K562 (cell line): Measurements from ENCODE around the gene DMAC2. TPM values are rescaled to one million over a fixed set of nuclear protein-coding genes. Genes with fewer than 3 reads are reported as not detected.
A peak's percentile ranks its signal among the peaks of the same experiment; 100 is the strongest.

Source experiments
- ATAC-seq: fragments of 200-7000 bp; cut with Tn5 transposase; 3 replicates; pipeline ENCODE4 v1.9.1; 2020; ENCODE audit warnings: moderate library complexity
- BruUV-seq: library from RNA; stranded (reverse); fragments of 400-500 nt; replicated peaks from 2 replicates; lab custom pipeline; 2021; lab: Mats Ljungman, UMichigan
- CTCF ChIA-PET: fragments of 300-600 bp; formaldehyde crosslinking; extraction: SDS; loops from one replicate; lab custom pipeline; 2021; ENCODE audit warnings: low intra/inter-chr PET ratio; lab: Yijun Ruan, JAX
- POLR2A ChIA-PET: fragments of 300-600, 350-650 bp; sonication (Branson Sonifier 250); formaldehyde crosslinking; extraction: SDS; loops from one replicate; lab custom pipeline; 2021; ENCODE audit warnings: antibody characterized with exemption, inconsistent platforms; lab: Yijun Ruan, JAX
- DNase-seq, 4 experiments: peaks; one replicate each; pipeline versions ENCODE4 v3.0.0 to v3.0.0-alpha.2; 2011 to 2018; ENCODE audit warnings: low spot score in 3 of 4, mixed read lengths in 3 of 4; ENCODE audit errors: extremely low read depth in 1 of 4
- FAIRE-seq: peaks from 2 replicates; lab custom pipeline; 2011; peaks lifted over from hg19 to GRCh38; lab: Jason Lieb, UNC
- H2AFZ ChIP-seq: 2 replicates; pipeline ENCODE4 v1.6.0; 2011; ENCODE audit warnings: low read depth, low read length, control low read depth, inconsistent platforms
- H3K27ac ChIP-seq: fragments of 200-600 bp; 3 replicates; pipeline ENCODE4 v1.8.0; 2011; ENCODE audit warnings: low read depth, mild to moderate bottlenecking, control low read depth, inconsistent platforms, low read length, moderate library complexity, mixed read lengths; ENCODE audit errors: extremely low read depth
- H3K27me3 ChIP-seq, 2 experiments: fragments of 300-600 bp in 1 of 2; 2 replicates in 1 of 2; 3 replicates in 1 of 2; pipeline versions ENCODE4 v1.6.0 to v1.8.0; 2011; ENCODE audit warnings: inconsistent platforms in 2 of 2, low read length in 2 of 2, mild to moderate bottlenecking in 1 of 2, mixed read lengths in 1 of 2, moderate library complexity in 1 of 2; ENCODE audit not compliant: control insufficient read depth in 2 of 2, insufficient read depth in 2 of 2
- H3K36me3 ChIP-seq: fragments of 300-600 bp; 3 replicates; pipeline ENCODE4 v1.8.0; 2011; ENCODE audit warnings: mild to moderate bottlenecking, low read length, inconsistent platforms; ENCODE audit not compliant: control insufficient read depth, insufficient read depth
- H3K4me1 ChIP-seq, 2 experiments: fragments of 200-600 bp in 1 of 2; replicated peaks in 1 of 2; 2 replicates in 1 of 2; 3 replicates in 1 of 2; pipeline versions ENCODE4 v1.5.1 to v1.8.0; 2011; ENCODE audit warnings: inconsistent platforms in 2 of 2, low read length in 2 of 2, mild to moderate bottlenecking in 1 of 2, mixed read lengths in 1 of 2, moderate library complexity in 1 of 2; ENCODE audit not compliant: control insufficient read depth in 2 of 2, insufficient read depth in 2 of 2
- H3K4me2 ChIP-seq: 2 replicates; pipeline ENCODE4 v1.6.1; 2011; ENCODE audit warnings: low read length, control low read depth, inconsistent platforms, mixed read lengths; ENCODE audit not compliant: insufficient read depth
- H3K4me3 ChIP-seq: fragments of 200-600 bp; sonication (generic), shearing (Covaris generic); 2 replicates; pipeline ENCODE4 v1.5.1; 2016; ENCODE audit warnings: control low read depth, inconsistent platforms
- H3K79me2 ChIP-seq: fragments of 200-600 bp; 3 replicates; pipeline ENCODE4 v1.8.0; 2011; ENCODE audit warnings: low read length, inconsistent platforms; ENCODE audit not compliant: control insufficient read depth, insufficient read depth
- H3K9ac ChIP-seq, 2 experiments: 2 replicates each; pipeline versions ENCODE4 v1.6.0 to v1.6.1; 2011; ENCODE audit warnings: low read depth in 2 of 2, low read length in 2 of 2, control low read depth in 1 of 2, inconsistent platforms in 1 of 2, mild to moderate bottlenecking in 1 of 2, mixed read lengths in 1 of 2; ENCODE audit not compliant: insufficient read depth in 1 of 2
- H3K9me1 ChIP-seq: one replicate; pipeline ENCODE4 v1.6.0; 2011; ENCODE audit warnings: inconsistent platforms, mild to moderate bottlenecking, low read length, moderate library complexity; ENCODE audit not compliant: control insufficient read depth, insufficient read depth
- H3K9me3 ChIP-seq: replicated peaks from 2 replicates; pipeline ENCODE4 v1.5.1; 2011; ENCODE audit warnings: low read depth, low read length, inconsistent platforms; ENCODE audit not compliant: control insufficient read depth, insufficient read depth
- H4K20me1 ChIP-seq: replicated peaks from 2 replicates; pipeline ENCODE4 v1.6.1; 2011; ENCODE audit warnings: low read length, inconsistent platforms, mixed read lengths; ENCODE audit not compliant: control insufficient read depth, insufficient read depth
- CBX5 ChIP-seq: IDR thresholded peaks from 2 replicates; pipeline ENCODE4 v1.6.1; 2014; ENCODE audit warnings: low read depth, borderline replicate concordance
- CCAR2 ChIP-seq: fragments of 200-400 bp; formaldehyde crosslinking; IDR thresholded peaks from 2 replicates; pipeline ENCODE4 v1.6.1; 2017; ENCODE audit warnings: mild to moderate bottlenecking, low read depth, low read length
- ZNF507 ChIP-seq: conservative IDR thresholded peaks from 2 replicates; pipeline ENCODE4 v1.6.1; 2017; ENCODE audit warnings: missing genetic modification characterization, missing compliant biosample characterization
- WGBS: fragments of 100-300 bp; shearing (Covaris generic); methylation state at CpG from one replicate; pipeline ENCODE4 v1.1.6; 2016; ENCODE audit warnings: low coverage, mixed read lengths; ENCODE audit not compliant: insufficient coverage; ENCODE audit errors: missing lambda C conversion rate; 5-methylcytosine and 5-hydroxymethylcytosine counted together
- in situ Hi-C: fragments of 300-500 bp; cut with MboI; formaldehyde crosslinking; loops from 4 replicates; pipeline ENCODE4 v1.15.0; 2018; ENCODE audit warnings: inconsistent platforms, mixed read lengths
- intact Hi-C: fragments of 100-400 bp; cut with micrococcal nuclease; formaldehyde crosslinking; loops from 2 replicates; pipeline ENCODE4 v1.14.2; 2022
- polyA plus RNA-seq, 8 experiments: library from polyadenylated mRNA; depleted of rRNA in 4 of 8; stranded (reverse) in 5 of 8; unstranded in 3 of 8; fragments of >200 nt; fragmentation: Nextera tagmentation in 2 of 8; fragmentation: Illumina TruSeq in 1 of 8; extraction: Ambion mirVana in 2 of 8; extraction: Trizol in 1 of 8; gene quantifications; 2 replicates each; pipeline versions ENCODE4 v1.2.1 to v1.2.3, GENCODE V29; 2011 to 2014; ENCODE audit warnings: inconsistent platforms in 1 of 8, missing spikeins in 1 of 8
- total RNA-seq, 7 experiments: library from RNA; depleted of rRNA in 6 of 7; stranded (reverse); fragments of >200 nt in 6 of 7; fragmentation: Illumina TruSeq in 2 of 7; extraction: Trizol in 2 of 7; gene quantifications; 2 replicates each; pipeline versions ENCODE4 v1.2.1 to v1.2.3, GENCODE V29; 2011 to 2021; ENCODE audit warnings: low replicate concordance in 1 of 7
- TF ChIP-seq, protein P1 (sequence below): fragments of 450-650 bp; IDR thresholded peaks from 2 replicates; pipeline ENCODE4 v1.6.1; 2014; ENCODE audit warnings: low read depth, mild to moderate bottlenecking, moderate library complexity, borderline replicate concordance
- TF ChIP-seq, protein P2 (sequence below): fragments of 450-650 bp; IDR thresholded peaks from 2 replicates; pipeline ENCODE4 v1.6.1; 2018; ENCODE audit not compliant: partially characterized antibody

DMAC2 gene
- total and polyA plus RNA-seq, 9 of the 15 experiments (the other 6 are each of a cell fraction or from before 2014, with no cell fraction given): 12.9 to 61.2 (median 43.1) TPM

DNA sequence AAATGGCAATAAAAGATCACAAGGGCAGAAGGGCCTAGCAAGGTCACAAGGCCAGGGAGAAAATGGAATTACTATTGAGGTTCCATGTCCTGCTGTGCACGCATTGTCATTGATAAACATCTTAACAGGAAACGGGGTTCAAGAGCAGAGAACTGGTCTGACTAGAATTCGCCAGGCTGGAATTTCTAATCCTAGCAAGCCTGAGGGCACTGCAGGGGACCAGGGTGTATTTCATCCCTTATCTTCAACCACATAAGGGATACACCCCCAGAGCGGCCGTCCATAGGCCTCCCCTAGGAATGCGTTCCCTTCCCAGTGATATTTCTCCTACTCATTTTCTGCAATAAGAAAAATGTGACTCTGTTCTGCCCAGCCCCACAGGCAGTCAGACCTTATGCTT is 22.8 kb upstream of the DMAC2 start (continued):
- TF ChIP-seq, protein P1, sequence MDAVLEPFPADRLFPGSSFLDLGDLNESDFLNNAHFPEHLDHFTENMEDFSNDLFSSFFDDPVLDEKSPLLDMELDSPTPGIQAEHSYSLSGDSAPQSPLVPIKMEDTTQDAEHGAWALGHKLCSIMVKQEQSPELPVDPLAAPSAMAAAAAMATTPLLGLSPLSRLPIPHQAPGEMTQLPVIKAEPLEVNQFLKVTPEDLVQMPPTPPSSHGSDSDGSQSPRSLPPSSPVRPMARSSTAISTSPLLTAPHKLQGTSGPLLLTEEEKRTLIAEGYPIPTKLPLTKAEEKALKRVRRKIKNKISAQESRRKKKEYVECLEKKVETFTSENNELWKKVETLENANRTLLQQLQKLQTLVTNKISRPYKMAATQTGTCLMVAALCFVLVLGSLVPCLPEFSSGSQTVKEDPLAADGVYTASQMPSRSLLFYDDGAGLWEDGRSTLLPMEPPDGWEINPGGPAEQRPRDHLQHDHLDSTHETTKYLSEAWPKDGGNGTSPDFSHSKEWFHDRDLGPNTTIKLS: no peak
- peak; percentile 78 for TF ChIP-seq CBX5
- TF ChIP-seq, all 486 proteins: peak for 3

DNA sequence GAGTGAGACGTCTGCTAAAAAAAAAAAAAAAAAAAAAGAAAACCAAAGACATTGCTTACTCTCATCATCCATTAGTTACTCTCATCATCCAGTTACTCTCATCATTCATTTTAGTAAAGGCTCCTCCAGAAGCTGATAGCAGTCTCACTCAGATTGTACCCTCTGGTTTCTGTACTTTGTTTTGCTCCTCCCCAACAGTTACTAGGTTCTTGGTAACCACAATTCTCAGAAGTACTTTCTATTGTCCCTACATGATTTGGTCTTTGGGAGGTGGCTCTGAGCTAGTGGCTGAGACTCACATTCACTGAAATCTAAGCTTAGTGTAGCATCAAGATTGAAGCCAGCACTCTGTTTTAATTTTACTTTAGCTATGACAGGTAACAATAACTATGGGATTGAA is 17.5 kb upstream of the DMAC2 start:
- intact Hi-C loops: no loop called here
- H3K9me1 ChIP-seq: no peaks in the 10 kb centered on the region
- no CpG with 5 or more reads among the region's 1 CpG for WGBS
- ATAC-seq (no peak), DNase-seq (no peak), FAIRE-seq (no peak)
- ChIA-PET CTCF (no interaction called here), POLR2A (interaction anchor here (0.9 kb wide), 1 partner anchor 13 kb away, joined by 3 read pairs; no protein-coding TSS in a partner anchor)
- no peak overlapping the region for H3K9ac ChIP-seq
- peaks cover 0 to 6% of the 10 kb centered on the region in 2 experiments; a peak in 2 of 5 replicates for H3K27me3 ChIP-seq
- in situ Hi-C loops: no loop called here
- no TSS peak for BruUV-seq
- no peak overlapping the region for H3K4me2 ChIP-seq
- no peak overlapping the region for H2AFZ ChIP-seq
- no peaks in the 10 kb centered on the region for H3K36me3 ChIP-seq
- no peak overlapping the region for H3K4me3 ChIP-seq
- H4K20me1 ChIP-seq: no peaks in the 10 kb centered on the region
- H3K27ac ChIP-seq: no peak overlapping the region
- H3K79me2 ChIP-seq: no peaks in the 10 kb centered on the region
- TF ChIP-seq, protein P2, sequence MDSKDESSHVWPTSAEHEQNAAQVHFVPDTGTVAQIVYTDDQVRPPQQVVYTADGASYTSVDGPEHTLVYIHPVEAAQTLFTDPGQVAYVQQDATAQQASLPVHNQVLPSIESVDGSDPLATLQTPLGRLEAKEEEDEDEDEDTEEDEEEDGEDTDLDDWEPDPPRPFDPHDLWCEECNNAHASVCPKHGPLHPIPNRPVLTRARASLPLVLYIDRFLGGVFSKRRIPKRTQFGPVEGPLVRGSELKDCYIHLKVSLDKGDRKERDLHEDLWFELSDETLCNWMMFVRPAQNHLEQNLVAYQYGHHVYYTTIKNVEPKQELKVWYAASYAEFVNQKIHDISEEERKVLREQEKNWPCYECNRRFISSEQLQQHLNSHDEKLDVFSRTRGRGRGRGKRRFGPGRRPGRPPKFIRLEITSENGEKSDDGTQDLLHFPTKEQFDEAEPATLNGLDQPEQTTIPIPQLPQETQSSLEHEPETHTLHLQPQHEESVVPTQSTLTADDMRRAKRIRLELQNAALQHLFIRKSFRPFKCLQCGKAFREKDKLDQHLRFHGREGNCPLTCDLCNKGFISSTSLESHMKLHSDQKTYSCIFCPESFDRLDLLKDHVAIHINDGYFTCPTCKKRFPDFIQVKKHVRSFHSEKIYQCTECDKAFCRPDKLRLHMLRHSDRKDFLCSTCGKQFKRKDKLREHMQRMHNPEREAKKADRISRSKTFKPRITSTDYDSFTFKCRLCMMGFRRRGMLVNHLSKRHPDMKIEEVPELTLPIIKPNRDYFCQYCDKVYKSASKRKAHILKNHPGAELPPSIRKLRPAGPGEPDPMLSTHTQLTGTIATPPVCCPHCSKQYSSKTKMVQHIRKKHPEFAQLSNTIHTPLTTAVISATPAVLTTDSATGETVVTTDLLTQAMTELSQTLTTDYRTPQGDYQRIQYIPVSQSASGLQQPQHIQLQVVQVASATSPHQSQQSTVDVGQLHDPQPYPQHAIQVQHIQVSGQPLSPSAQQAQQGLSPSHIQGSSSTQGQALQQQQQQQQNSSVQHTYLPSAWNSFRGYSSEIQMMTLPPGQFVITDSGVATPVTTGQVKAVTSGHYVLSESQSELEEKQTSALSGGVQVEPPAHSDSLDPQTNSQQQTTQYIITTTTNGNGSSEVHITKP: peak; percentile 8
- TF ChIP-seq CCAR2: no peak
- no peak for TF ChIP-seq ZNF507 (tag)
- TF ChIP-seq, all 486 proteins: peak for 1
- H3K9me3 ChIP-seq: no peaks in the 10 kb centered on the region
- H3K4me1 ChIP-seq: no peaks in the 10 kb centered on the region; a peak in 1 of 5 replicates
